Pancreas (tissue), 10 donors: ENCODE data around the gene MYO1A. TPM values are rescaled to one million over a fixed set of nuclear protein-coding genes. Genes with fewer than 3 reads are reported as not detected.

Experiments
- ATAC-seq, 4 donors: fragments of 200-7000 bp; cut with Tn5 transposase; one replicate each; pipeline versions ENCODE4 v1.8.0 to v1.9.1; 2020; ENCODE audit warnings: mild to moderate bottlenecking in 4 of 4, moderate library complexity in 4 of 4
- DNase-seq, 6 donors: peaks; one replicate each; pipeline ENCODE4 v3.0.0-alpha.2; 2020
- FAIRE-seq: peaks from 2 replicates; lab custom pipeline; 2012; peaks lifted over from hg19 to GRCh38; lab: Jason Lieb, UNC
- H3K27ac ChIP-seq, 4 donors: fragments of 200-600 bp; sonication (generic); 1 replicate in 3 of 4; 2 replicates in 1 of 4; pipeline versions ENCODE4 v1.5.0 to v1.8.0; 2020
- H3K27me3 ChIP-seq, 4 donors: fragments of 200-600 bp; one replicate each; pipeline ENCODE4 v1.8.0; 2021
- H3K36me3 ChIP-seq, 3 donors: fragments of 200-600 bp; sonication (generic) in 1 of 3; one replicate each; pipeline versions ENCODE4 v1.5.0 to v1.8.0; 2020 to 2021
- H3K4me1 ChIP-seq, 3 donors: fragments of 200-600 bp; one replicate each; pipeline ENCODE4 v1.8.0; 2021
- H3K4me3 ChIP-seq, 4 donors: fragments of 200-600 bp; sonication (generic) in 2 of 4; one replicate each; pipeline versions ENCODE4 v1.5.0 to v1.8.0; 2020 to 2021
- H3K9me3 ChIP-seq, 4 donors: fragments of 200-600 bp; one replicate each; pipeline ENCODE4 v1.8.0; 2021
- CTCF ChIP-seq, 4 donors: fragments of 200-600 bp; sonication (generic) in 3 of 4; IDR thresholded peaks; one replicate each; pipeline versions ENCODE4 v1.5.0 to v1.8.0; 2021; ENCODE audit warnings: antibody characterized with exemption in 4 of 4
- WGBS, 2 donors: extraction: QIAGEN DNeasy Blood & Tissue Kit; methylation state at CpG; one replicate each; pipeline ENCODE4 v1.1.7; 2013; 5-methylcytosine and 5-hydroxymethylcytosine counted together
- intact Hi-C, 3 donors: fragments of 100-400 bp; cut with DNase I; formaldehyde crosslinking; loops; one replicate each; pipeline versions ENCODE4 v1.11.1 to v1.14.2; 2022
- polyA plus RNA-seq, 2 donors: library from polyadenylated mRNA; stranded (reverse); fragments of 200-250 nt; gene quantifications; one replicate each; pipeline ENCODE4 v1.2.3, GENCODE V29; 2013
- total RNA-seq, 6 donors: library from RNA; stranded (reverse); fragmentation: NEBNext Ultra II Directional in 4 of 6; extraction: Animal tissue kit (Norgen Biotek cat#: 25700) in 4 of 6; gene quantifications; one replicate each; pipeline versions ENCODE4 v1.2.1 to v1.2.4, GENCODE V29; 2021 to 2023
- donor health status: healthy with polysubstance abuse.
- donor health status: DM: no; HTN: no; CAD: no; lungs with moderate emphysema.
- donor health status: DM: no; HTN: no; CAD: no.
- donor health status: control.
- donor health status: control.
- donor health status: Bipolar disorder and iron deficiency.
- donor health status: DM: yes; HTN: yes; CAD: no.
- donor health status: DM: no; HTN: no; CAD: no.
- donor health status: DM: no; HTN: no; CAD: no.
- donor health status: DM: yes; HTN: yes; CAD: no.

Gene MYO1A
- total and polyA plus RNA-seq, 8 donors: 0.15 to 0.65 (median 0.47) TPM; not detected in 1

GRCh38 chr12:57096748-57097553 lies 47.0 kb upstream of the MYO1A start:
- WGBS, 2 donors: 68 to 69% methylated on average over 8 of the region's 8 CpGs
- DNase-seq: peak in 1 of 6 donors; percentile 41
- H3K4me1 ChIP-seq: no peaks in the 10 kb centered on the region
- no peak overlapping the region for H3K4me3 ChIP-seq
- H3K27me3 ChIP-seq: no peaks in the 10 kb centered on the region
- TF ChIP-seq CTCF (IDR thresholded peaks at IDR 0.05): no peak
- no peak overlapping the region for H3K27ac ChIP-seq
- FAIRE-seq: no peak
- H3K36me3 ChIP-seq: peaks cover 0 to 26% (median 0%) of the 10 kb centered on the region in 3 donors
- ATAC-seq: no peak
- H3K9me3 ChIP-seq: no peaks in the 10 kb centered on the region
- intact Hi-C loops: no loop called here

- ATAC-seq (no peak), FAIRE-seq (no peak), DNase-seq (no peak)
- H3K36me3 ChIP-seq: peaks cover 0 to 26% (median 0%) of the 10 kb centered on the region in 3 donors
- H3K27ac ChIP-seq: no peak overlapping the region
- H3K4me1 ChIP-seq: no peaks in the 10 kb centered on the region
- no peaks in the 10 kb centered on the region for H3K27me3 ChIP-seq
- no peak for TF ChIP-seq CTCF (IDR thresholded peaks at IDR 0.05)
- H3K4me3 ChIP-seq: no peak overlapping the region
- 86 to 93% methylated on average over 6 of the region's 6 CpGs for WGBS, 2 donors
- intact Hi-C loops: no loop called here
- no peaks in the 10 kb centered on the region for H3K9me3 ChIP-seq
Measured at GRCh38 chr12:57096099-57096572, 46.2 kb upstream of the MYO1A start.

GRCh38 chr12:57095440-57095839 lies 45.5 kb upstream of the MYO1A start:
- 89 to 98% methylated on average over 3 of the region's 3 CpGs for WGBS, 2 donors
- Histone ChIP-seq H3K27me3 (no peaks in the 10 kb centered on the region), H3K27ac (no peak overlapping the region), H3K4me3 (no peak overlapping the region), H3K4me1 (peaks cover 0 to 2% (median 0%) of the 10 kb centered on the region in 3 donors), H3K9me3 (no peaks in the 10 kb centered on the region), H3K36me3 (peaks cover 0 to 26% (median 0%) of the 10 kb centered on the region in 3 donors)
- no peak for ATAC-seq
- FAIRE-seq: no peak
- DNase-seq: peak in 1 of 6 donors; percentile 8
- no peak for TF ChIP-seq CTCF (IDR thresholded peaks at IDR 0.05)
- intact Hi-C loops: no loop called here

- H3K4me1 ChIP-seq: peaks cover 0 to 6% (median 0%) of the 10 kb centered on the region in 3 donors
- no peaks in the 10 kb centered on the region for H3K9me3 ChIP-seq
- H3K27ac ChIP-seq: peak overlapping the region in 1 of 4 donors; percentile 23
- WGBS, 2 donors: 58 to 59% methylated on average over 15 of the region's 15 CpGs
- H3K36me3 ChIP-seq: peaks cover 0 to 18% (median 0%) of the 10 kb centered on the region in 3 donors
- no peak for ATAC-seq
- FAIRE-seq: no peak
- no peaks in the 10 kb centered on the region for H3K27me3 ChIP-seq
- intact Hi-C loops: no loop called here
- H3K4me3 ChIP-seq: no peak overlapping the region
- peak in 1 of 6 donors; percentile 47 for DNase-seq
- no peak for TF ChIP-seq CTCF (IDR thresholded peaks at IDR 0.05)
Measured at GRCh38 chr12:57094208-57095160, 44.6 kb upstream of the MYO1A start.
